K562 (cell line): ENCODE measurements around the gene UNC5B.
A peak's percentile ranks its signal among the peaks of the same experiment; 100 is the strongest.

Experiments used
- EGR1 ChIP-seq: fragments of 450-650 bp; conservative IDR thresholded peaks from 2 replicates; pipeline ENCODE4 v1.6.1; 2017; ENCODE audit warnings: mild to moderate bottlenecking
- EHMT2 ChIP-seq: fragments of 450-650 bp; IDR thresholded peaks from 2 replicates; pipeline ENCODE4 v1.6.1; 2018; ENCODE audit warnings: antibody characterized with exemption
- EZH2 ChIP-seq: IDR thresholded peaks from 2 replicates; pipeline ENCODE4 v1.6.1; 2012; ENCODE audit warnings: low read depth, mild to moderate bottlenecking, inconsistent platforms, low read length, borderline replicate concordance
- JUNB ChIP-seq: fragments of 450-650 bp; formaldehyde crosslinking; conservative IDR thresholded peaks from 2 replicates; pipeline ENCODE4 v1.4.0; 2020; ENCODE audit warnings: mild to moderate bottlenecking
- NFIX ChIP-seq: fragments of 250-450 bp; sonication (Bioruptor Pico); IDR thresholded peaks from 2 replicates; pipeline ENCODE4 v1.4.0; 2020; ENCODE audit warnings: low read depth, mild to moderate bottlenecking, moderate library complexity
- PML ChIP-seq: IDR thresholded peaks from 2 replicates; pipeline ENCODE4 v1.6.1; 2012; ENCODE audit warnings: low read length, inconsistent platforms
- PTTG1 ChIP-seq: fragments of 450-650 bp; IDR thresholded peaks from 2 replicates; pipeline ENCODE4 v1.6.1; 2016; ENCODE audit warnings: low read depth, mild to moderate bottlenecking, missing genetic modification characterization, missing compliant biosample characterization
- XRCC5 ChIP-seq: fragments of 200-400 bp; formaldehyde crosslinking; IDR thresholded peaks from 2 replicates; pipeline ENCODE4 v1.6.1; 2017; ENCODE audit warnings: low read depth, mild to moderate bottlenecking, low read length
- ZBTB7A ChIP-seq: IDR thresholded peaks from 2 replicates; pipeline ENCODE4 v1.6.1; 2011; ENCODE audit warnings: low read depth, mild to moderate bottlenecking, low read length, moderate library complexity, borderline replicate concordance; ENCODE audit not compliant: control insufficient read depth
- TF ChIP-seq, protein P1 (sequence below): sonication (generic); formaldehyde crosslinking; IDR thresholded peaks from 2 replicates; pipeline ENCODE4 v1.8.1; 2023; ENCODE audit warnings: mild to moderate bottlenecking, missing genetic modification reagents
- TF ChIP-seq, protein P2 (sequence below): sonication (generic); IDR thresholded peaks from 2 replicates; pipeline ENCODE4 v1.6.1; 2016
- TF ChIP-seq, protein P3 (sequence below), 3 experiments: IDR thresholded peaks in 2 of 3; conservative IDR thresholded peaks in 1 of 3; 2 replicates each; pipeline ENCODE4 v1.5.1; 2011 to 2012; ENCODE audit warnings: low read length in 3 of 3, mild to moderate bottlenecking in 3 of 3, control low read depth in 2 of 3, improper control_type of control experiment in 1 of 3, inconsistent platforms in 1 of 3, low read depth in 1 of 3, mixed read lengths in 1 of 3, moderate library complexity in 1 of 3; ENCODE audit not compliant: insufficient read depth in 2 of 3
- TF ChIP-seq, protein P4 (sequence below): sonication (generic); formaldehyde crosslinking; IDR thresholded peaks from 2 replicates; pipeline ENCODE4 v1.9.0; 2022; ENCODE audit warnings: mild to moderate bottlenecking, missing genetic modification reagents

DNA sequence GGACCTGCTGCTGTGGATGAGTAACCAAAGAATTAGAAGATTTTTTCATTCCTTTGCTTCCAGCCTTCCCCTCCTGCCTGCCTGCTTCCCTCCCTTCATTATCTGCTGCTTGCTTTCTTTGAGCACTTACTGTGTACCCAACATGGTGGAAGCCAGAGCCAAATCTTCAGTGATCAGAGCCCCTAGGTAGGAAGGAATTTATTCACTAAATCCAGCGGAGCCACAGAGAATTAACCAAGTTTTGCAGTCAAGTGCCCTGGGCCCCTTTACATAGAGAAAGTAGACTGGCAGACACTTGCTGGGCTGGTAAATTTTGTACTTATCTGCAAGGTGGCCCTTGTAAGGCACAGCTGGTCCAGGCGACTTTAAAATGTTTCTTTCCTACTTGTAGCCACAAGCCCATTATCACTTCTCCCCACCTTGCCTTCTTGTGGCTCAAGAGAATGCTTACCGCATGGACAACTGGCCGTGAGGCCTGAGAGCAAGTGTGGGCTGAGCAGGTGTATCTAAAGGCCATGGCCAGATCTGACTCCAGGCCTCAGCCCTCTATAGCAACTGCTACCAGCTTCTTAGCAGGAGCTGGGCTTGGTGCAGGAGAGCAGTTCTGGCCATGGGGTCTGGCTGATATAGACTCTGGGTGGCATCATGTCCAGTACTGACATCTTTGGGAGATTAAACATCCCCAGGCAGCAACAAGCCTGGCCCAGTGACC is 11.1 kb downstream of the UNC5B start:
- TF ChIP-seq PTTG1 (tag) (no peak), EHMT2 (no peak), PML (peak; percentile 80), ZBTB7A (no peak), EZH2 (no peak), EGR1 (no peak), JUNB (CRISPR knock-in tag) (no peak), NFIX (CRISPR knock-in tag) (no peak), XRCC5 (no peak)
- TF ChIP-seq, protein P1, sequence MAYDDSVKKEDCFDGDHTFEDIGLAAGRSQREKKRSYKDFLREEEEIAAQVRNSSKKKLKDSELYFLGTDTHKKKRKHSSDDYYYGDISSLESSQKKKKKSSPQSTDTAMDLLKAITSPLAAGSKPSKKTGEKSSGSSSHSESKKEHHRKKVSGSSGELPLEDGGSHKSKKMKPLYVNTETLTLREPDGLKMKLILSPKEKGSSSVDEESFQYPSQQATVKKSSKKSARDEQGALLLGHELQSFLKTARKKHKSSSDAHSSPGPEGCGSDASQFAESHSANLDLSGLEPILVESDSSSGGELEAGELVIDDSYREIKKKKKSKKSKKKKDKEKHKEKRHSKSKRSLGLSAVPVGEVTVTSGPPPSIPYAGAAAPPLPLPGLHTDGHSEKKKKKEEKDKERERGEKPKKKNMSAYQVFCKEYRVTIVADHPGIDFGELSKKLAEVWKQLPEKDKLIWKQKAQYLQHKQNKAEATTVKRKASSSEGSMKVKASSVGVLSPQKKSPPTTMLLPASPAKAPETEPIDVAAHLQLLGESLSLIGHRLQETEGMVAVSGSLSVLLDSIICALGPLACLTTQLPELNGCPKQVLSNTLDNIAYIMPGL (CRISPR knock-in tag) = no peak
- TF ChIP-seq, protein P2, sequence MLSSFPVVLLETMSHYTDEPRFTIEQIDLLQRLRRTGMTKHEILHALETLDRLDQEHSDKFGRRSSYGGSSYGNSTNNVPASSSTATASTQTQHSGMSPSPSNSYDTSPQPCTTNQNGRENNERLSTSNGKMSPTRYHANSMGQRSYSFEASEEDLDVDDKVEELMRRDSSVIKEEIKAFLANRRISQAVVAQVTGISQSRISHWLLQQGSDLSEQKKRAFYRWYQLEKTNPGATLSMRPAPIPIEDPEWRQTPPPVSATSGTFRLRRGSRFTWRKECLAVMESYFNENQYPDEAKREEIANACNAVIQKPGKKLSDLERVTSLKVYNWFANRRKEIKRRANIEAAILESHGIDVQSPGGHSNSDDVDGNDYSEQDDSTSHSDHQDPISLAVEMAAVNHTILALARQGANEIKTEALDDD = no peak
- TF ChIP-seq, protein P3, sequence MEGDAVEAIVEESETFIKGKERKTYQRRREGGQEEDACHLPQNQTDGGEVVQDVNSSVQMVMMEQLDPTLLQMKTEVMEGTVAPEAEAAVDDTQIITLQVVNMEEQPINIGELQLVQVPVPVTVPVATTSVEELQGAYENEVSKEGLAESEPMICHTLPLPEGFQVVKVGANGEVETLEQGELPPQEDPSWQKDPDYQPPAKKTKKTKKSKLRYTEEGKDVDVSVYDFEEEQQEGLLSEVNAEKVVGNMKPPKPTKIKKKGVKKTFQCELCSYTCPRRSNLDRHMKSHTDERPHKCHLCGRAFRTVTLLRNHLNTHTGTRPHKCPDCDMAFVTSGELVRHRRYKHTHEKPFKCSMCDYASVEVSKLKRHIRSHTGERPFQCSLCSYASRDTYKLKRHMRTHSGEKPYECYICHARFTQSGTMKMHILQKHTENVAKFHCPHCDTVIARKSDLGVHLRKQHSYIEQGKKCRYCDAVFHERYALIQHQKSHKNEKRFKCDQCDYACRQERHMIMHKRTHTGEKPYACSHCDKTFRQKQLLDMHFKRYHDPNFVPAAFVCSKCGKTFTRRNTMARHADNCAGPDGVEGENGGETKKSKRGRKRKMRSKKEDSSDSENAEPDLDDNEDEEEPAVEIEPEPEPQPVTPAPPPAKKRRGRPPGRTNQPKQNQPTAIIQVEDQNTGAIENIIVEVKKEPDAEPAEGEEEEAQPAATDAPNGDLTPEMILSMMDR (IDR thresholded peaks at IDR 0.05 in 2 of 3, conservative IDR thresholded peaks at IDR 0.05 in 1 of 3; ENCODE audit: insufficient read depth in 2 of 3, low read depth in 1 of 3, low read length in 3 of 3) = no peak
- TF ChIP-seq, protein P4, sequence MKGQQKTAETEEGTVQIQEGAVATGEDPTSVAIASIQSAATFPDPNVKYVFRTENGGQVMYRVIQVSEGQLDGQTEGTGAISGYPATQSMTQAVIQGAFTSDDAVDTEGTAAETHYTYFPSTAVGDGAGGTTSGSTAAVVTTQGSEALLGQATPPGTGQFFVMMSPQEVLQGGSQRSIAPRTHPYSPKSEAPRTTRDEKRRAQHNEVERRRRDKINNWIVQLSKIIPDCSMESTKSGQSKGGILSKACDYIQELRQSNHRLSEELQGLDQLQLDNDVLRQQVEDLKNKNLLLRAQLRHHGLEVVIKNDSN (CRISPR knock-in tag) = no peak
